AG09309 (cell line): Measurements from ENCODE around the gene AKAP3.

ENCODE experiments used
- DNase-seq: peaks from one replicate; pipeline ENCODE4 v3.0.0-alpha.2; 2010; ENCODE audit warnings: low read depth
- H3K4me3 ChIP-seq: 2 replicates; pipeline ENCODE4 v1.5.1; 2011; ENCODE audit warnings: mild to moderate bottlenecking, low read depth, low read length, moderate library complexity; ENCODE audit not compliant: control insufficient read depth
- TF ChIP-seq, protein P1 (sequence below): IDR thresholded peaks from 2 replicates; pipeline ENCODE4 v1.5.1; 2011; ENCODE audit warnings: mild to moderate bottlenecking, low read depth, low read length, inconsistent platforms; ENCODE audit not compliant: insufficient read depth, control insufficient read depth; ENCODE audit errors: missing control alignments

The AKAP3 gene

GRCh38 chr12:4588916-4589315 lies 59.9 kb downstream of the AKAP3 start:
- no peak for DNase-seq
- TF ChIP-seq, protein P1, sequence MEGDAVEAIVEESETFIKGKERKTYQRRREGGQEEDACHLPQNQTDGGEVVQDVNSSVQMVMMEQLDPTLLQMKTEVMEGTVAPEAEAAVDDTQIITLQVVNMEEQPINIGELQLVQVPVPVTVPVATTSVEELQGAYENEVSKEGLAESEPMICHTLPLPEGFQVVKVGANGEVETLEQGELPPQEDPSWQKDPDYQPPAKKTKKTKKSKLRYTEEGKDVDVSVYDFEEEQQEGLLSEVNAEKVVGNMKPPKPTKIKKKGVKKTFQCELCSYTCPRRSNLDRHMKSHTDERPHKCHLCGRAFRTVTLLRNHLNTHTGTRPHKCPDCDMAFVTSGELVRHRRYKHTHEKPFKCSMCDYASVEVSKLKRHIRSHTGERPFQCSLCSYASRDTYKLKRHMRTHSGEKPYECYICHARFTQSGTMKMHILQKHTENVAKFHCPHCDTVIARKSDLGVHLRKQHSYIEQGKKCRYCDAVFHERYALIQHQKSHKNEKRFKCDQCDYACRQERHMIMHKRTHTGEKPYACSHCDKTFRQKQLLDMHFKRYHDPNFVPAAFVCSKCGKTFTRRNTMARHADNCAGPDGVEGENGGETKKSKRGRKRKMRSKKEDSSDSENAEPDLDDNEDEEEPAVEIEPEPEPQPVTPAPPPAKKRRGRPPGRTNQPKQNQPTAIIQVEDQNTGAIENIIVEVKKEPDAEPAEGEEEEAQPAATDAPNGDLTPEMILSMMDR = no peak
- no peak overlapping the region for H3K4me3 ChIP-seq

DNA sequence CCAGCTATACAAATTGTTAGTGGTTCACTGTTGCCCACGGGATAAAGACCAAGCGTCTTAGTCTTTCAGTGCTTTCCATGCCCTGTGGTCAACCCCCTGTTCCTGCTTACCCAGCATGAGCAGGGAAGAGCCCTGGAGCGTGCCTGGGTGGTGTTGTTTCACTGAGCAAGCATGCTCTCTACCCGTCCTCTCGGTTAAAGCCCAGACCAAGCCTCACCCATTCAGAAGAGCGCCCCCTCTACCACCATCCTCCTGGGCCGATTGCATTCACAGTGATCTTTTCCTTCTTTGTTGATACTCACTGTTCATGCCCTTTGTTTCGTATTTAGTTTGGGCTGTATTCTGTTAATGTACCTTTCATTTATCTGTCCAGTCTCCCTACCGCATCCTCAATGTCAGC lies 61.7 kb downstream of the AKAP3 start:
- TF ChIP-seq, protein P1 = no peak
- H3K4me3 ChIP-seq = no peak overlapping the region
- no peak for DNase-seq

DNA sequence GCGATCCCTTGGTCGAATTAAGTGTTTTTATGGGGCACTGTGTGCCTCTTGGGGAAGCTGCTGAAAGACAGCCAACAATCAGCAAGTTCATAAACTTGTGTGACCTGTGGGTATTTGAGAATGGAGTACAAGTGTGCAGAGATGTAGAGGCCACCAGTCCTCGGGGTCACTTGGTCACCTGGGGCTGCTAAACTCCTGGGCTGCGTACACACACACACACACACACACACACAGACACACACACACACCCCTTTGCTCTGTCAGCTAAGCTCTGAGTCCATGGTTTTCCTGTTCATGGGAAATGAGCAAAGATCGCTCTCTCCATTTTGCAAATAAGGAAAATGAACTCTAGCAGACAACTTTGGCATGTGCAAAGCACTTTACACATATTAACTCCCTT lies 62.4 kb downstream of the AKAP3 start:
- TF ChIP-seq, protein P1 = no peak
- no peak for DNase-seq

GRCh38 chr12:4584896-4585295 lies 64.0 kb downstream of the AKAP3 start:
- H3K4me3 ChIP-seq = no peak overlapping the region
- no peak for DNase-seq
- TF ChIP-seq, protein P1 = no peak

More for the DNA sequence above, 62.4 kb downstream of the AKAP3 start:
- H3K4me3 ChIP-seq = no peak overlapping the region

DNA sequence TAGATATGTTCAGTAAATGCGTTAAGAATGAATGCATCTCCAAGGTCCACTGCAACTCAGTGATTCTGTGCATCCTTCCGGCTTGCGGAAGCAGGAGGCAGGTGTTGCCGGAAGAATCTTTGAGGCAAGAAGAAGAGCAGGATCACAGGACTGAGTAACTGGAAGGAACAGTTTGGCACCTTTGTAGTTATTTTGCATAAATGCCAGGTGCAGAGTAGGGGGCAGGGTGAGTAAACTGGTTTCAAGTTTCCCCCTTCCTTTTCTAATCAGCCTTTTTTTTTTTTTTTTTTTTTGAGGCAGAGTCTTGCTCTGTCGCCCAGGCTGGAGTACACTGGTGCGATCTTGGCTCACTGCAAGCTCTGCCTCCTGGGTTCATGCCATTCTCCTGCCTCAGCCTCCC lies 64.6 kb downstream of the AKAP3 start:
- TF ChIP-seq, protein P1 = no peak
- H3K4me3 ChIP-seq = no peak overlapping the region
- DNase-seq = no peak

GRCh38 chr12:4580281-4580688 lies 68.6 kb downstream of the AKAP3 start:
- H3K4me3 ChIP-seq = no peak overlapping the region
- TF ChIP-seq, protein P1 = no peak
- no peak for DNase-seq
